Testis (tissue), 3 donors: ENCODE data around the gene BOLA3. TPM values are rescaled to one million over a fixed set of nuclear protein-coding genes. Genes with fewer than 3 reads are reported as not detected.
"Not testable (repeated sequence)": the region's sequence is repeated elsewhere in the genome, so short reads cannot be mapped to it uniquely, and the experiment has no call there.

Experiments
- DNase-seq: peaks from one replicate; pipeline ENCODE4 v3.0.0-alpha.2; 2019
- H3K27ac ChIP-seq, 2 donors: fragments of 200-600 bp; sonication (generic); one replicate each; pipeline ENCODE4 v1.5.1; 2019
- H3K27me3 ChIP-seq: fragments of 200-600 bp; sonication (generic); one replicate; pipeline ENCODE4 v1.5.1; 2019
- H3K36me3 ChIP-seq: fragments of 200-600 bp; sonication (generic); one replicate; pipeline ENCODE4 v1.5.1; 2017; ENCODE audit warnings: low read depth; ENCODE audit errors: missing control alignments
- H3K4me1 ChIP-seq: fragments of 200-600 bp; sonication (generic); one replicate; pipeline ENCODE4 v1.5.1; 2019
- H3K4me3 ChIP-seq, 2 donors: fragments of 200-600 bp; sonication (generic); one replicate each; pipeline ENCODE4 v1.5.1; 2017 to 2019
- H3K9me3 ChIP-seq: fragments of 200-600 bp; sonication (generic); one replicate; pipeline ENCODE4 v1.5.1; 2017
- POLR2A ChIP-seq: fragments of 450-650 bp; IDR thresholded peaks from one replicate; pipeline ENCODE4 v1.6.1; 2017; ENCODE audit warnings: antibody characterized with exemption, mild to moderate bottlenecking, moderate library complexity
- WGBS, 2 donors: methylation state at CpG; one replicate each; pipeline ENCODE4 v1.1.5; 2018; 5-methylcytosine and 5-hydroxymethylcytosine counted together
- intact Hi-C: fragments of 100-400 bp; cut with DNase I; formaldehyde crosslinking; loops from one replicate; pipeline ENCODE4 v1.15.1; 2023; ENCODE audit warnings: low total_unique reads
- polyA plus RNA-seq: library from polyadenylated mRNA; stranded (reverse); fragments of 350-450 nt; fragmentation: Illumina TruSeq; extraction: RNeasy Lipid Tissue Mini Kit (QIAGEN cat#74804); gene quantifications from one replicate; pipeline ENCODE4 v1.2.3, GENCODE V29; 2014; ENCODE audit warnings: low read depth, low replicate concordance; ENCODE audit not compliant: insufficient read depth
- total RNA-seq, 2 donors: library from RNA; depleted of rRNA; stranded (reverse); fragments of >200 nt; gene quantifications; one replicate each; pipeline ENCODE4 v1.2.3, GENCODE V29; 2016
- TF ChIP-seq, protein P1 (sequence below), 3 experiments: fragments of 450-650 bp in 2 of 3; fragments of 200-600 bp in 1 of 3; sonication (generic) in 1 of 3; IDR thresholded peaks; one replicate each; pipeline ENCODE4 v1.5.1; 2016 to 2019; ENCODE audit warnings: antibody characterized with exemption in 3 of 3, mild to moderate bottlenecking in 2 of 3, moderate library complexity in 1 of 3

BOLA3 gene
- total and polyA plus RNA-seq, 3 donors from 2014 or later: 40.2 to 56.2 (median 41.9) TPM

DNA sequence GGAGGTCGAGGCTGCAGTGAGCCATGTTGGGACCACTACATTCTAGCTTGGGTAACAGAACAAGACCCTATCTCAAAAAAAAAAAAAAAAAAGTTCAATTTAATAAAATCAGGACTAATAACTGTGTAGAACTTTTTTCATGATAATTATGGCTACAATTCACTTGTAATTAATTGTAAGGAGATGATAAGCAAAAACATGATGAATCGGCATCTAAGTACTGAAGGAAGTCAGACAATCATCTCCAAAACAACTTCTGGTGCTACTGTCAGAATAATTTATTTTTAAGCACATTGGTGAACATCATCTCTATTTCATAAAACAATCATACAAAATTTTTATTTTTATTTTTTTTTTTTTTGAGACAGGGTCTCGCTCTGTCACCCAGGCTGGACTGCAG lies 41.0 kb upstream of the BOLA3 start:
- intact Hi-C loops: no loop called here
- H3K36me3 ChIP-seq: no peaks in the 10 kb centered on the region
- no peak for TF ChIP-seq POLR2A
- TF ChIP-seq, protein P1, sequence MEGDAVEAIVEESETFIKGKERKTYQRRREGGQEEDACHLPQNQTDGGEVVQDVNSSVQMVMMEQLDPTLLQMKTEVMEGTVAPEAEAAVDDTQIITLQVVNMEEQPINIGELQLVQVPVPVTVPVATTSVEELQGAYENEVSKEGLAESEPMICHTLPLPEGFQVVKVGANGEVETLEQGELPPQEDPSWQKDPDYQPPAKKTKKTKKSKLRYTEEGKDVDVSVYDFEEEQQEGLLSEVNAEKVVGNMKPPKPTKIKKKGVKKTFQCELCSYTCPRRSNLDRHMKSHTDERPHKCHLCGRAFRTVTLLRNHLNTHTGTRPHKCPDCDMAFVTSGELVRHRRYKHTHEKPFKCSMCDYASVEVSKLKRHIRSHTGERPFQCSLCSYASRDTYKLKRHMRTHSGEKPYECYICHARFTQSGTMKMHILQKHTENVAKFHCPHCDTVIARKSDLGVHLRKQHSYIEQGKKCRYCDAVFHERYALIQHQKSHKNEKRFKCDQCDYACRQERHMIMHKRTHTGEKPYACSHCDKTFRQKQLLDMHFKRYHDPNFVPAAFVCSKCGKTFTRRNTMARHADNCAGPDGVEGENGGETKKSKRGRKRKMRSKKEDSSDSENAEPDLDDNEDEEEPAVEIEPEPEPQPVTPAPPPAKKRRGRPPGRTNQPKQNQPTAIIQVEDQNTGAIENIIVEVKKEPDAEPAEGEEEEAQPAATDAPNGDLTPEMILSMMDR (IDR thresholded peaks at IDR 0.05): no peak

DNA sequence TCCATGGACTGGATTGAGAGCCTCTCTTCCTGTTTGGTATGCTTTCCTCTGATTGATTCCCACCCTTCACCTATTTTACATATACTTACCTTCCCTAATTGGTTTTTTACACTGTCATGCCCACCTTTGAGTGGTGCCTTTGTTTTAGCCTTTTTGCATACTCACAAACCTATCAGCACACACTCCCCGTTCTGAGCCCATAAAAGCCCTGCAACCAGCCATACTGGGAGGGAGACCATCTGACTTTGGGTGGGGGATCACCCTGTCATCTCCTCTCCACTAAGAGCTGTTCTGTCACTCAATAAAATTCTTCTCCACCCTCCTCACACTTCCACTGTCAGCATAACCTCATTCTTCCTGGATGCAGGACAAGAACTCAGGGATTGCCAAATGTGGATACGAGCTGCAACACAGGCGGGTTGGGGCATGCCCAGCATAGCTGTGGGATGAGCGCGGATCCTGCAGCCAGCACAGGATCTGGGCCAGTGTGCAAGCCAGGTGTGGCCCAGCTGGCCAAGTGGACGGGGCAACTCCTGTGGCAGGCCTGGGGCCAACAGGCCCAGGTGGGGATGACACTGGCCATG lies 40.4 kb upstream of the BOLA3 start:
- TF ChIP-seq, protein P1 (IDR thresholded peaks at IDR 0.05): no peak
- TF ChIP-seq POLR2A: no peak
- H3K27ac ChIP-seq: no peak overlapping the region
- DNase-seq: no peak
- H3K4me3 ChIP-seq: no peak overlapping the region
- H3K4me1 ChIP-seq: peaks cover 3% of the 10 kb centered on the region
- intact Hi-C loops: no loop called here
- WGBS, 2 donors: 86 to 93% methylated on average over 4 to 6 of the region's 6 CpGs
- H3K27me3 ChIP-seq: no peaks in the 10 kb centered on the region
- no peaks in the 10 kb centered on the region for H3K36me3 ChIP-seq
- H3K9me3 ChIP-seq: no peaks in the 10 kb centered on the region

More for the DNA sequence above, 41.0 kb upstream of the BOLA3 start:
- WGBS, 2 donors: 87 to 88% methylated on average over 3 of the region's 3 CpGs
- peaks cover 3% of the 10 kb centered on the region for H3K4me1 ChIP-seq
- no peak overlapping the region for H3K27ac ChIP-seq
- DNase-seq: no peak
- no peak overlapping the region for H3K4me3 ChIP-seq
- H3K27me3 ChIP-seq: no peaks in the 10 kb centered on the region
- H3K9me3 ChIP-seq: no peaks in the 10 kb centered on the region

DNA sequence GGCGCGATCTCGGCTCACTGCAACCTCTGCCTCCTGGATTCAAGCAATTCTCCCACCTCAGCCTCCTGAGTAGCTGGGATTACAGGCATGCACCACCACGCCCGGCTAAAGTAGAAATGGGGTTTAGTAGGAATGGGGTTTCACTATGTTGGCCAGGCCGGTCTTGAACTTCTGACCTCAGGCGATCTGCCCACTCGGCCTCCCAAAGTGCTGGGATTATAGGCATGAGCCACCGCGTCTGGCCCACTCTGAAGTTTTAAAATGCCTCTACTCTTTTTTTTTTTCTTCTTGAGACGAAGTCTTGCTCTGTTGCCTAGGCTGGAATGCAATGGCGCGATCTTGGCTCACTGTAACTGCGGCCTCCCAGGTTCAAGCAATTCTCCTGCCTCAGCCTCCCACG lies 39.0 kb upstream of the BOLA3 start:
- 93 to 96% methylated on average over 15 of the region's 15 CpGs for WGBS, 2 donors

DNA sequence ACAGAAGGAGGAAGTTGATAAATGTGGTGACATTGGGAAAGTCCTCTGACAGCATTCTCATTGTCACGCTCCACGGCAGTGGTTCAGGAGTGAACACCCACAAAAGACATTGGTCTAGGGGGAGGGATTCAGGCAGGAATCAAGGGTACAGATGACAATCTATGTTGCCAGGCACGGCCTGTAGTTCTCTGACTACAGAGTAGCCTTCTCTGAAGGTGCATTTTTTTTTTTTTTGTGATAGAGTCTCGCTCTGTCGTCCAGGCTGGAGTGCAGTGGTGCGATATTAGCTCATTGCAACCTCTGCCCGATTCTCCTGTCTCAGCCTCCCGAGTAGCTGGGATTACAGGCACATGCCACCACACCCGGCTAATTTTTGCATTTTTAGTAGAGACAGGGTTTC lies 38.3 kb upstream of the BOLA3 start:
- intact Hi-C loops: no loop called here
- Histone ChIP-seq H3K36me3 (no peaks in the 10 kb centered on the region), H3K4me1 (no peaks in the 10 kb centered on the region), H3K4me3 (no peak overlapping the region), H3K27me3 (no peaks in the 10 kb centered on the region), H3K27ac (no peak overlapping the region), H3K9me3 (no peaks in the 10 kb centered on the region)
- TF ChIP-seq POLR2A: no peak
- TF ChIP-seq, protein P1 (IDR thresholded peaks at IDR 0.05): no peak
- DNase-seq: no peak
- WGBS, 2 donors: 92% methylated on average over 9 of the region's 9 CpGs

More for the DNA sequence above, 39.0 kb upstream of the BOLA3 start:
- H3K36me3 ChIP-seq, H3K27me3 ChIP-seq, intact Hi-C loops, DNase-seq, H3K27ac ChIP-seq, H3K4me3 ChIP-seq, H3K9me3 ChIP-seq, H3K4me1 ChIP-seq: not testable (repeated sequence)

DNA sequence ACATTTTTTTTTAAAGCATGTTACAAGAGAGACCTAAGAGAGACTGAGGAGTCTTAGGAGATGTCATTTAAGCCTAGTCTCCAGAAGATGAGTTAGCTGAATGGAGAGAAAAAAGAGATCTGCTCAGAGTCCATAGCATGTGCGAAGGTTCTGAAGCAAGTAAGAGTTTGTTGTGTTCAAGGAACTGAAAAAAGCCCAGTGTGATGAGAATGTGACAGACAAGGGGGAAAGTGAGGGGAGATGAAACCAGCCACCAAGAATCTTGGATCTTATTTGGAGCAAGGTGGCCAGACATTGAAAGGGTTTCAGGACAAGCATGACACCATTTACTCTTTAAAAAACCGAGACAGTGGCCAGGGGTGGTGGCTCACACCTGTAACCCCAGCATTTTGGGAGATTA lies 36.2 kb upstream of the BOLA3 start:
- Histone ChIP-seq H3K4me3 (no peak overlapping the region), H3K27me3 (no peaks in the 10 kb centered on the region), H3K4me1 (no peaks in the 10 kb centered on the region), H3K27ac (no peak overlapping the region), H3K36me3 (no peaks in the 10 kb centered on the region), H3K9me3 (no peaks in the 10 kb centered on the region)
- DNase-seq: no peak
- WGBS, 2 donors: 91 to 94% methylated on average over 2 of the region's 2 CpGs
- intact Hi-C loops: no loop called here
- TF ChIP-seq, protein P1 (IDR thresholded peaks at IDR 0.05): no peak
- TF ChIP-seq POLR2A: no peak
